ENCODE data around the gene SLIT1.

GRCh38 chr10:97176226-97176625 is 9.5 kb downstream of the SLIT1 start:
- no peak for TF ChIP-seq CTCF (optimal IDR thresholded peaks at IDR 0.05 in 1 of 3, IDR thresholded peaks at IDR 0.05 in 1 of 3, conservative IDR thresholded peaks at IDR 0.05 in 1 of 3; ENCODE audit: extremely low read depth in 1 of 3, insufficient read depth in 2 of 3, low read length in 3 of 3)
- no peak for TF ChIP-seq EZH2 (IDR thresholded peaks at IDR 0.05; ENCODE audit: low read length)

Measured in keratinocyte (primary cell).